BJ (cell line): Measurements from ENCODE around the gene BRD7. TPM values are rescaled to one million over a fixed set of nuclear protein-coding genes. Genes with fewer than 3 reads are reported as not detected.

Experiments used
- CTCF ChIA-PET: fragments of 350-600 bp; formaldehyde crosslinking; extraction: SDS; loops from one replicate; lab custom pipeline; 2021; ENCODE audit warnings: antibody characterized with exemption, inconsistent platforms; lab: Yijun Ruan, JAX
- POLR2A ChIA-PET: fragments of 300-600 bp; sonication (Branson Sonifier 250); formaldehyde crosslinking; extraction: SDS; loops from one replicate; lab custom pipeline; 2021; ENCODE audit warnings: antibody characterized with exemption; lab: Charles Lee
- DNase-seq: peaks from one replicate; pipeline ENCODE4 v3.0.0-alpha.2; 2011; ENCODE audit warnings: low read depth
- H3K27me3 ChIP-seq: 2 replicates; pipeline ENCODE4 v1.6.0; 2011; ENCODE audit warnings: low read length; ENCODE audit not compliant: control insufficient read depth, insufficient read depth
- H3K36me3 ChIP-seq: 2 replicates; pipeline ENCODE4 v1.5.1; 2011; ENCODE audit warnings: low read length; ENCODE audit not compliant: control insufficient read depth, insufficient read depth
- H3K4me3 ChIP-seq: 2 replicates; pipeline ENCODE4 v1.5.1; 2011; ENCODE audit warnings: low read depth, mild to moderate bottlenecking, control low read depth, low read length
- CTCF ChIP-seq: IDR thresholded peaks from 2 replicates; pipeline ENCODE4 v1.5.1; 2011; ENCODE audit warnings: low read depth, mild to moderate bottlenecking, control low read depth, inconsistent platforms, low read length, moderate library complexity; ENCODE audit not compliant: insufficient read depth
- polyA plus RNA-seq: library from polyadenylated mRNA; depleted of rRNA; stranded (reverse); fragments of >200 nt; gene quantifications from 2 replicates; pipeline ENCODE4 v1.2.3, GENCODE V29; 2011

BRD7 gene
- polyA plus RNA-seq, 1 experiment, result 30.3 TPM

- Histone ChIP-seq H3K4me3 (no peak overlapping the region), H3K27me3 (no peaks in the 10 kb centered on the region), H3K36me3 (peaks cover 11% of the 10 kb centered on the region)
- POLR2A ChIA-PET, result no interaction called here
- no peak for DNase-seq
- TF ChIP-seq CTCF, result no peak
- CTCF ChIA-PET, result no interaction called here
These were observed 59.1 kb downstream of the BRD7 start for GRCh38 chr16:50309527-50310307.

DNA sequence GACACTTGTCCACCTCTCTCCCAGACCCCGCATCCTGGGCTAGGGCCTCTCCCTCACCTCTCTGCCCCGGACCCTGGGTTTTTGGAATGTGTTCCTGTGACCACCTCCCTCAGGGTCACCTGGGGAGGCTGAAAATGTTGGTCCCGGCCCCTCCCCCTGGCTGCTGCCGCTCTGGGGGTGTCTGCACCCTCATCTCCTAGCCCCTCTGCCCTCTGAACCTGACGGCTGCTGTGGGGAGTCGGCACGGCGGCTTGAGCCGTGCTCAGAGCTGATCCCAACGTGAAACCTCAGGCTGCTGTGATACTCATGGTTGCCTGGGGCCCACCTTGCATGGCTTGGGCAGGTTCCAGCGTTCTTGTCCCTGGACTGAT lies 59.6 kb downstream of the BRD7 start:
- CTCF ChIA-PET, result no interaction called here
- POLR2A ChIA-PET, result no interaction called here

DNA sequence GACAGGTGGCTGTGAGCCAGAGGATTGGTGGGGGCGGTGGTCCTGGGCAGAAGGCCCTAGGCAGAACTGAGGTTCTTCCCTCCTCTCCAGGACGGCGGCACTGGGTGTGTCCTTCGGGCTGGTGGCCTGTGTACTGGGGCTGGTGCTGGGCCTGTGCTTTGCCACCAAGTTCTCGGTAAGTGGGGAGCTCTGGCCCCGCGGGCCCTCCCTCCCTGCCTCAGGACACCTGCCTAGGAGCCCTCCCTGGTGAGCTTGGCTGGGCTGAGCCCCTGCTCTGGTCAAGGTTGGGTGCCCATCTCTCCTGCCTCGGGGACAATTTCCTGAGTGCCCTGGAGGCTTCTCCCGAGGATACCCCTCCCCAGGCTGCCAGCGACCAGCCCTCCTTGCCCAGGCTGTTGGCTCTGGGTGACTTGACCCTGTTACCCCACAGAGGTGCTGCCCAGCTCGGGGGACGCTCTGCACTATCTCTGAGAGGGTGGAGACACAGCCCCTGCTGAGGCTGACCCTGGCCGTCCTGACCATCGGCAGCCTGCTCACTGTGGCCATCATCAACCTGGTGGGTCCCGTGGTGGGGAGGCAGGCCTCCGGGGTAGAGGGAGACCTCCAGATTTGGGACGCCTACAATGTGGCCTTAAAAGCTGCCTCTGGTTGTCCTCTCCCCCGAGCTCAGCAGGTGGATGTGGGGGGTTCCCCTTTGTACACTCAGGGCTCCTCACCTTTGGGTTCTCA lies 60.4 kb downstream of the BRD7 start:
- POLR2A ChIA-PET, result no interaction called here
- Histone ChIP-seq H3K4me3 (no peak overlapping the region), H3K36me3 (peaks cover 2% of the 10 kb centered on the region), H3K27me3 (no peaks in the 10 kb centered on the region)
- no peak for DNase-seq
- CTCF ChIA-PET, result no interaction called here
- TF ChIP-seq CTCF, result no peak

More for the DNA sequence above, 59.6 kb downstream of the BRD7 start:
- H3K36me3 ChIP-seq, result peaks cover 10% of the 10 kb centered on the region
- no peaks in the 10 kb centered on the region for H3K27me3 ChIP-seq
- no peak for DNase-seq
- no peak for TF ChIP-seq CTCF
- H3K4me3 ChIP-seq, result no peak overlapping the region

DNA sequence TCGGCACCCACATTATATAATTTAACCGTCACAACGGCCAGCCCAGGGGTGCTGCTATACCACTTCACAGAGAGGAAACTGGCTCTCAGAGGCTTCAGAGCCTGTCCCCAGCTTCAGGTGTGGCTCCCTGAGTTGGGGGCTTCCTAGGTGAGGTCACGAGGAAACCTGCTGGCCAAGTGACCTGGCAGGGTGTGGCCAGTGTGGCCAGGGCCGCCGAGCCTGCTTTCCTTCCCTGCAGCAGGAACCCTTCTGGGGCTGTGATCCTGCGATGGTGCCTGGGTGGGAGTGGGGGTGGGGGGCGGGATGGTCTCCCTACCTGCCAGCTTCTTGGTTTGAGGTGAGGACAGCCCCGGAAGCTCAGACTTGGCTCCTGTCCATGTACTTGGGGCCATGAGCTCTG lies 62.5 kb downstream of the BRD7 start:
- H3K27me3 ChIP-seq, result no peaks in the 10 kb centered on the region
- POLR2A ChIA-PET, result no interaction called here
- CTCF ChIA-PET, result no interaction called here
- no peak for DNase-seq
- no peak for TF ChIP-seq CTCF
- H3K4me3 ChIP-seq, result no peak overlapping the region
- H3K36me3 ChIP-seq, result peaks cover 1% of the 10 kb centered on the region; the same call in 1 of the 2 replicates

GRCh38 chr16:50305441-50306061 lies 63.2 kb downstream of the BRD7 start:
- no peak for DNase-seq
- Histone ChIP-seq H3K4me3 (no peak overlapping the region), H3K27me3 (no peaks in the 10 kb centered on the region), H3K36me3 (peaks cover 1% of the 10 kb centered on the region; the same call in 1 of the 2 replicates)
- POLR2A ChIA-PET, result no interaction called here
- CTCF ChIA-PET, result interaction anchor here (0.8 kb wide), 1 partner anchor 9 kb away, joined by 3 read pairs; no protein-coding TSS in a partner anchor
- no peak for TF ChIP-seq CTCF
